Thyroid gland (tissue), 4 donors: ENCODE data around the gene BRIP1.

Experiments
- POLR2A ChIP-seq, 2 donors: fragments of 450-650 bp; IDR thresholded peaks; one replicate each; pipeline ENCODE4 v1.6.1; 2017; ENCODE audit warnings: antibody characterized with exemption in 2 of 2, mild to moderate bottlenecking in 2 of 2, moderate library complexity in 1 of 2
- TF ChIP-seq, protein P1 (sequence below), 6 experiments: fragments of 200-600 bp in 3 of 6; fragments of 450-650 bp in 3 of 6; sonication (generic) in 3 of 6; IDR thresholded peaks; one replicate each; pipeline ENCODE4 v1.5.1; 2016 to 2019; ENCODE audit warnings: antibody characterized with exemption in 6 of 6, mild to moderate bottlenecking in 2 of 6, inconsistent platforms in 1 of 6, moderate library complexity in 1 of 6

DNA sequence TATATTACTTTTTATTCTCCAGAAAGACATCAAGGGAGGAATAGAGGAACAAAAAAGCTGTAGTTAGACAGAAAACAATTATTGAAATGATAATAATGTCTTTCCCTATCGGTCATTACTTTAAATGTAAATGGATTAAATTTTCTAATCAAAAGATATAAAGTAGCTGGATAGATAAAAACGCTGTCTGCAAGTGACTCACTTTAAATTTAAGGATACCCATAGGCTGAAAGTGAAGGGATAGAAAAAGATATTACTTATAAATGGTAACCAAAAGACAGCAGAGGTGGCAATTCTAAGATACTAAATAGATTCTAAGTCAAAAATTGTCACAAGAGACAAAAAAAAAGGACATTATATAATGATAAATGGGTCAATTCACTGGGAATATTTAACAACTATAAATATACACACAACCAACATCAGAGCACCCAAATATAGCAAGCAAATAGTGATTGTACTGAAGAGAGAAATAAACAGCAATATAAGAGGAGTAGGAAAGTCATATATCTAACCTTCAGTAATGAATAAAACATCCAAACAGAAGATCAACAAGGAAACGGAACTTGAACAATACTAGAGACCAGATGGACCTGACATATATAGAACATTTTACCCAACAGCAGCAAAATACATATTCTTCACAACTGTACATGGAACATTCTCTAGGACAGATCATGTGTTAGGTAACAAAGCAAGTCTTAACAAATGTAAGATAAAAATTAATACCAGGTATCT lies 116.9 kb downstream of the BRIP1 start:
- TF ChIP-seq, protein P1, sequence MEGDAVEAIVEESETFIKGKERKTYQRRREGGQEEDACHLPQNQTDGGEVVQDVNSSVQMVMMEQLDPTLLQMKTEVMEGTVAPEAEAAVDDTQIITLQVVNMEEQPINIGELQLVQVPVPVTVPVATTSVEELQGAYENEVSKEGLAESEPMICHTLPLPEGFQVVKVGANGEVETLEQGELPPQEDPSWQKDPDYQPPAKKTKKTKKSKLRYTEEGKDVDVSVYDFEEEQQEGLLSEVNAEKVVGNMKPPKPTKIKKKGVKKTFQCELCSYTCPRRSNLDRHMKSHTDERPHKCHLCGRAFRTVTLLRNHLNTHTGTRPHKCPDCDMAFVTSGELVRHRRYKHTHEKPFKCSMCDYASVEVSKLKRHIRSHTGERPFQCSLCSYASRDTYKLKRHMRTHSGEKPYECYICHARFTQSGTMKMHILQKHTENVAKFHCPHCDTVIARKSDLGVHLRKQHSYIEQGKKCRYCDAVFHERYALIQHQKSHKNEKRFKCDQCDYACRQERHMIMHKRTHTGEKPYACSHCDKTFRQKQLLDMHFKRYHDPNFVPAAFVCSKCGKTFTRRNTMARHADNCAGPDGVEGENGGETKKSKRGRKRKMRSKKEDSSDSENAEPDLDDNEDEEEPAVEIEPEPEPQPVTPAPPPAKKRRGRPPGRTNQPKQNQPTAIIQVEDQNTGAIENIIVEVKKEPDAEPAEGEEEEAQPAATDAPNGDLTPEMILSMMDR (IDR thresholded peaks at IDR 0.05) = no peak
- no peak for TF ChIP-seq POLR2A (IDR thresholded peaks at IDR 0.05)
